Measurements from ENCODE around the gene THBD. TPM values are rescaled to one million over a fixed set of nuclear protein-coding genes. Genes with fewer than 3 reads are reported as not detected.

THBD gene
- total RNA-seq, 2 donors from 2014 or later, result 0.13 TPM; not detected in 1

GRCh38 chr20:23061262-23061661 is 11.8 kb upstream of the THBD start:
- Mint-ChIP-seq H3K36me3 (ENCODE audit: low read depth) (no peaks in the 10 kb centered on the region), H3K4me3 (no peak overlapping the region), H3K9me3 (no peaks in the 10 kb centered on the region), H3K4me1 (no peaks in the 10 kb centered on the region), H3K27me3 (peaks cover 9% of the 10 kb centered on the region), H3K27ac (no peak overlapping the region)
- ATAC-seq (replicated peaks), result no peak

DNA sequence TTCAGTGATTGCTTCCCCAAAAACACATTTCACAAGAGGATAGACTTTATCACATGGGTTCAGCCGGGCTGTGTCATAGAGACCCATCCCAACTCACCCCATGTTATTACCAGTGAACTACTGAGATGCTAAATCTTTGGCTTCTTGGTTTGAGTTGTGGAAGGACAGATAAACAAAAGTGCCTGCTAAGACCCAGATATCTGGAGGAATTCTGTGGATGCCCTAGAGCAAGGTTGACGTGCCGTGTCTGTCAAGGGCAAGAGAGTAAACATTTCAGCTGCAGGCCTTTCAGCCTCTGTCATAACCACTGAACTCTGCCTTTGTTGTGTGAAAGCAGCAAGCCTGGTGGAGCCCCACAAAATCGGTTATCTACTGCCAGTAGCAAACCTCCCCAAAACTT is 11.2 kb upstream of the THBD start:
- H3K9me3 Mint-ChIP-seq, result no peaks in the 10 kb centered on the region
- no peak for ATAC-seq (replicated peaks)
- H3K27ac Mint-ChIP-seq, result no peak overlapping the region
- H3K27me3 Mint-ChIP-seq, result peaks cover 9% of the 10 kb centered on the region
- H3K36me3 Mint-ChIP-seq (ENCODE audit: low read depth), result no peaks in the 10 kb centered on the region
- H3K4me3 Mint-ChIP-seq, result no peak overlapping the region
- H3K4me1 Mint-ChIP-seq, result no peaks in the 10 kb centered on the region

DNA sequence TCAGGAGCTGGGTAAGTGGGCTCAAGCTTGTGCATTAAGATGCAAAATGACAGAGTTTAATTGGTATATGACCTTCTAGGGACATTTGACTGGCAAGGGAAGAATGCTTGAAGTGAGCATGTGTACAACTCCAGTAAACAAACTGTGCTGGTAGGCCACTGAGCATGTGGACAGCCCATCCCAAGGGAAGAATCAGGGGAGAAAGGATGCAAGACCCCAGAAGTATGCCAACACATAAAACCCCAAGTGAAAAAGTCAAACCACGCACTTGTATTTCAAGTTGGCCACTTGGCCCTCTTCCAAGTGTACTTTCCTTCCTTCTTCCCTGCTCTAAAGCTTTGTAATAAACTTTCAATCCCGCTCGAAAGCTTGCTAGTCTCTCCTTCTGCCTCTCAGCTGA is 10.4 kb upstream of the THBD start:
- no peak for ATAC-seq (replicated peaks)
- H3K4me1 Mint-ChIP-seq, result no peaks in the 10 kb centered on the region
- H3K4me3 Mint-ChIP-seq, result no peak overlapping the region
- H3K27me3 Mint-ChIP-seq, result peaks cover 6% of the 10 kb centered on the region
- no peaks in the 10 kb centered on the region for H3K9me3 Mint-ChIP-seq
- H3K27ac Mint-ChIP-seq, result no peak overlapping the region
- H3K36me3 Mint-ChIP-seq (ENCODE audit: low read depth), result no peaks in the 10 kb centered on the region

DNA sequence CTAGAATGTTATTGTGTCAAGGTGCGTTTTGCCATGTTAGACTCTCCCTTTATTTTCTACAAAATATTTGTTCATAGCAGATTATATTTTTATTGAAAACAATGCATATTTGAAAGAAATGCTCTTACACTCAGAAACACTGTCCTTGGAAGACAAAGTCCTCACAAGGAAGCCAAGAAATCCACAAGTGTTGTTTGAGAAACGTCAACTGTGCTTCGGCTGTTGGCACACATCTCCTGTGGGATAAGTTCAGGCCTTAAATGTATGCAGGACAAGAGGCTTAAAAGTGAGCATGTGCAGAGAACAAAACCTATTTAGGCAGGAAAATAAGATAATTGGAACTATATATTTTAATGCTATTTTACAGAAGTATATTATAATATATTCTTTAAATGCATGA is 9.5 kb upstream of the THBD start:
- H3K9me3 Mint-ChIP-seq, result no peaks in the 10 kb centered on the region
- no peaks in the 10 kb centered on the region for H3K4me1 Mint-ChIP-seq
- no peak for ATAC-seq (replicated peaks)
- no peak overlapping the region for H3K27ac Mint-ChIP-seq
- peaks cover 6% of the 10 kb centered on the region for H3K27me3 Mint-ChIP-seq
- no peak overlapping the region for H3K4me3 Mint-ChIP-seq
- H3K36me3 Mint-ChIP-seq (ENCODE audit: low read depth), result no peaks in the 10 kb centered on the region

DNA sequence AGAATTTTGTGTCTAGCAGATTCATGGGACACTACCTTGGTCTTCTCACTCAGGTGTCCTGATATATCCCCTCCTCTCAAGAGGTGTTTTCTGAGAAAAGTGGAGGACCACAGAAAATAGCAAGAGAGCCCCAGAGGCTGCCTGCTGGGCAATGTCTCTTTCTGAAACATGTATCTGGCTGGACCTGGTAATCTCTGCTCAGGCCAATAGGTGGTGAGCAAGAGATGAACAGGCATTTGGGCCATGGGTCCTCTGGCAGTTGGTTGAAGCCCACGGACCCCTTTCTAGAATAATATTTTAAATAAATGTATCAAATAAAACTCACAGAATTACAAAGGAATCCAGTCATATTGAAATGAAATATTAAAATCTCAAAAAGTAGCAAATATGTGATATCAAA is 8.8 kb upstream of the THBD start:
- no peak overlapping the region for H3K27ac Mint-ChIP-seq
- H3K27me3 Mint-ChIP-seq, result peaks cover 5% of the 10 kb centered on the region
- H3K4me1 Mint-ChIP-seq, result no peaks in the 10 kb centered on the region
- no peaks in the 10 kb centered on the region for H3K9me3 Mint-ChIP-seq
- no peaks in the 10 kb centered on the region for H3K36me3 Mint-ChIP-seq (ENCODE audit: low read depth)
- ATAC-seq (replicated peaks), result no peak
- H3K4me3 Mint-ChIP-seq, result no peak overlapping the region

GRCh38 chr20:23052904-23053303 is 3.4 kb upstream of the THBD start:
- peaks cover 22% of the 10 kb centered on the region for H3K27me3 Mint-ChIP-seq
- H3K4me3 Mint-ChIP-seq, result no peak overlapping the region
- H3K27ac Mint-ChIP-seq, result no peak overlapping the region
- H3K36me3 Mint-ChIP-seq (ENCODE audit: low read depth), result no peaks in the 10 kb centered on the region
- no peaks in the 10 kb centered on the region for H3K4me1 Mint-ChIP-seq
- ATAC-seq (replicated peaks), result no peak
- H3K9me3 Mint-ChIP-seq, result no peaks in the 10 kb centered on the region

- Mint-ChIP-seq H3K27ac (no peak overlapping the region), H3K4me1 (no peaks in the 10 kb centered on the region), H3K36me3 (ENCODE audit: low read depth) (no peaks in the 10 kb centered on the region), H3K27me3 (peaks cover 35% of the 10 kb centered on the region), H3K4me3 (peak overlapping the region; percentile 54), H3K9me3 (no peaks in the 10 kb centered on the region)
- peak; percentile 23 for ATAC-seq (replicated peaks)
Observed at GRCh38 chr20:23050847-23051627, 1.6 kb upstream of the THBD start.

- no peaks in the 10 kb centered on the region for H3K36me3 Mint-ChIP-seq (ENCODE audit: low read depth)
- H3K4me3 Mint-ChIP-seq, result peak overlapping the region; percentile 54
- peaks cover 37% of the 10 kb centered on the region for H3K27me3 Mint-ChIP-seq
- no peak overlapping the region for H3K27ac Mint-ChIP-seq
- H3K9me3 Mint-ChIP-seq, result no peaks in the 10 kb centered on the region
- no peaks in the 10 kb centered on the region for H3K4me1 Mint-ChIP-seq
- no peak for ATAC-seq (replicated peaks)
Observed at GRCh38 chr20:23050076-23050838, 785 bp upstream of the THBD start.

DNA sequence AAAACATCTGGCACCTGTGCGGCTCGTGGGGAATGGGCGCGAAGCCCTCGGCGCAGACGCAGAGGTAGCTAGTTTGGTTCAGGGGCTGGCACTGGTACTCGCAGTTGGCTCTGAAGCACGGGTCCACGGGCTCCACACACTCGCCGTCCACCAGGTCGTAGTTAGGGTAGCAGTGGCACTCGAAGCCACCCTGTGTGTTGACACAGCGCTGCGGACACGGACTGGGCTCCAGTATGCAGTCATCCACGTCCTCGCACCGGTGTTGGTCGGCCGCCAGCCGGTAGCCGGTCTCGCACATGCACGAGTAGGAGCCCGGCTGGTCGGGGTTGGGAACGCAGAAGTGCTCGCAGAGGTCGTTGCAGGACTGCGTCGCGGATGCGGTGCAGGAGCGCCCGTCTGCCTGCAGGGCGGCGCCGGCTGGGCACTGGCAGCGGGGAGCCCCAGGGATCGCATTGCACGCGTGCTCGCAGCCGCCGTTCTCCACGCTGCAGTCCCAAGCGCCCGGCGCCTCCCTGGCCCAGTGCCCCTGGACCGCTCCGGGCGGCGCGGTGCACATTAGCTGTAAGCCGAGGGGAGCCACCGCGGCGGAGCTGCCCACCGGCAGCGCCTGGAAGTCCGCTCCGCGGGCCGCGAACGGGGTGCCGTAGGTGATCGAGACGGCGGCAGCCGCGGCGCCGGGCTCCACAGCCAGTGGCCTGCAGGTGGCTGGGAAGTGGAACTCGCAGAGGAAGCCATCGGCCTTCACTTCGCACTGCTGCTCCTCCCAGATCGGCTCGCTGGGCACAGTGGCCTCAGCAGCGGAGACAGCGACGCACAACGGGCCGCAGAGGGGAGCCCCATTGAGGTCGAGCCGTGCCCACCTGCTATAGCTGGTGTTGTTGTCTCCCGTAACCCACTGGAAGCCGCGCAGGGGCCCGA is 930 bp downstream of the THBD start:
- Mint-ChIP-seq H3K36me3 (ENCODE audit: low read depth) (no peaks in the 10 kb centered on the region), H3K4me1 (no peaks in the 10 kb centered on the region), H3K9me3 (no peaks in the 10 kb centered on the region), H3K27me3 (peaks cover 47% of the 10 kb centered on the region), H3K27ac (no peak overlapping the region), H3K4me3 (peak overlapping the region; percentile 54)
- ATAC-seq (replicated peaks), result peak; percentile 46

DNA sequence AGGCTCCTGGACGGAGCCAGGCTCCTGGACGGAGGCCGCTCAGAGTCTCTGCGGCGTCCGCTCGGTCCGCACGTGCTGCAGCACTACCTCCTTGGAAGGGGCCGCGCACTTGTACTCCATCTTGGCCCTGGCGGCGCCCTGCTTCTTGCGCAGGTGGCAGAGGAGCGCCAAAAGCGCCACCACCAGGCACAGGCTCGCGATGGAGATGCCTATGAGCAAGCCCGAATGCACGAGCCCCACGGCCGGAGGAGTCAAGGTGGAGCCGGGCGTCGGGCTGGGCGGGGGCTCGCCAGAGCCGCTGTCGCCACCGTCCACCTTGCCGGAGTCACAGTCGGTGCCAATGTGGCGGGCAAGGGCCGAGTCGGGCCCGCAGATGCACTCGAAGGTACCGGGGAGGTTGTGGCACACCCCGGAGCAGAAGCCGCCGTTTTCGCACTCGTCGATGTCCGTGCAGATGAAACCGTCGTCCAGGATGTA is 1.7 kb downstream of the THBD start:
- Mint-ChIP-seq H3K9me3 (no peaks in the 10 kb centered on the region), H3K4me3 (no peak overlapping the region), H3K4me1 (no peaks in the 10 kb centered on the region), H3K27ac (no peak overlapping the region), H3K27me3 (peaks cover 40% of the 10 kb centered on the region), H3K36me3 (ENCODE audit: low read depth) (no peaks in the 10 kb centered on the region)
- no peak for ATAC-seq (replicated peaks)

DNA sequence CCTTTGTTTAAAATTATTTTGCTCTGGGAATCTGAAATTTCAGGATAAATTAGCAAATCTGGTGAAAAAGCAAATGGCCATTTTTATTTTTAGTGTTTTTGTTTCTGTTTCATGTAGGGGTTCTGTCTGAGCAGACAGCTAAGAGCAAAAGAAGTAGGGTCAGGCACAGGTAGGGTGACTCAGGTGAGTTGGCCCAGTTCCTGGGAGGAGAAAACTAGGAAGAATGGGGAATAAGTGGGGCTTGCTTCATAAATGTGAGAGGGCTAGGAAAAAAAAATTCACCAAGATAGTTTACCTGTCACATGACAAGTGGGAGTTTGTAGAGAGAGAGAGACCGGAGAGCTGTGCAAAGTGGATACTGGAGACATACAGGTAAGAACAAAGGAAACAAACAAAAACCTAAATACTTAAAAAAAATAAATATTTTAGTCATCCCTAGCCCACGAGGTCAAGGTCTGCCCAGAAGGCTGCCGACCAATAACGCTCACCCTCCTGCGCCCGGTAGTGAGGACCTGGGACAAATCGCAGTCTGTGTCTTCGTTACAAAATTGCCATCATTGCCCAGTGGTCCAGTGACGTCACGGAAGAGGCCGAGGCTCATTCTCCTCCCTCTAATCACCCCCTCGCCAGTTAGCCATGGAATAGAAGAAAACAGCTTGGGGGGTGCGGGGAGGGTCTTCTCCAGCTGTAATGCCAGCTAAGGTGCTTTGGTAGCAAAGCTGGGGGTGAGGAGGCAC is 2.3 kb downstream of the THBD start:
- Mint-ChIP-seq H3K27ac (no peak overlapping the region), H3K4me1 (no peaks in the 10 kb centered on the region), H3K9me3 (no peaks in the 10 kb centered on the region), H3K27me3 (peaks cover 34% of the 10 kb centered on the region), H3K36me3 (ENCODE audit: low read depth) (no peaks in the 10 kb centered on the region), H3K4me3 (no peak overlapping the region)
- no peak for ATAC-seq (replicated peaks)

GRCh38 chr20:23046431-23046830 is 3.0 kb downstream of the THBD start:
- no peak for ATAC-seq (replicated peaks)
- H3K4me3 Mint-ChIP-seq, result no peak overlapping the region
- H3K27ac Mint-ChIP-seq, result no peak overlapping the region
- no peaks in the 10 kb centered on the region for H3K36me3 Mint-ChIP-seq (ENCODE audit: low read depth)
- H3K9me3 Mint-ChIP-seq, result no peaks in the 10 kb centered on the region
- peaks cover 38% of the 10 kb centered on the region for H3K27me3 Mint-ChIP-seq
- no peaks in the 10 kb centered on the region for H3K4me1 Mint-ChIP-seq

- Mint-ChIP-seq H3K27ac (no peak overlapping the region), H3K27me3 (peaks cover 39% of the 10 kb centered on the region), H3K36me3 (ENCODE audit: low read depth) (no peaks in the 10 kb centered on the region), H3K9me3 (no peaks in the 10 kb centered on the region), H3K4me1 (no peaks in the 10 kb centered on the region), H3K4me3 (no peak overlapping the region)
- ATAC-seq (replicated peaks), result no peak
Observed at GRCh38 chr20:23043376-23043775, 6.1 kb downstream of the THBD start.

GRCh38 chr20:23042270-23042669 is 7.2 kb downstream of the THBD start:
- H3K4me3 Mint-ChIP-seq, result no peak overlapping the region
- ATAC-seq (replicated peaks), result no peak
- H3K36me3 Mint-ChIP-seq (ENCODE audit: low read depth), result no peaks in the 10 kb centered on the region
- no peaks in the 10 kb centered on the region for H3K9me3 Mint-ChIP-seq
- H3K27ac Mint-ChIP-seq, result no peak overlapping the region
- peaks cover 35% of the 10 kb centered on the region for H3K27me3 Mint-ChIP-seq
- H3K4me1 Mint-ChIP-seq, result no peaks in the 10 kb centered on the region

Measured in activated T-helper 17 cell treated with anti-CD3 and anti-CD28 coated beads, Interleukin-2, amount 50 U/mL, for 72 hours (primary cell).